NCI-H1092 treated with DMSO at 0.1 percent for 48 hours (cell line): ENCODE measurements around the gene ZRSR2.
"Not testable (repeated sequence)": the region's sequence is repeated elsewhere in the genome, so short reads cannot be mapped to it uniquely, and the experiment has no call there.

ENCODE experiments used
- DNase-seq: peaks from one replicate; lab custom pipeline; 2025; lab: John Stamatoyannopoulos, UW

Gene ZRSR2

GRCh38 chrX:15789979-15790768 is at the start of gene ZRSR2:
TSS of gene ZRSR2 (plus strand) at chrX:15790484. CDS start at chrX:15790496, 12 bp downstream.
- peak; percentile 92 for DNase-seq

- no peak for DNase-seq
Observed at GRCh38 chrX:15744181-15744867, 46.0 kb upstream of the ZRSR2 start.

GRCh38 chrX:15745179-15745578 is 45.1 kb upstream of the ZRSR2 start:
- no peak for DNase-seq

- not testable (repeated sequence) for DNase-seq
Observed at GRCh38 chrX:15746651-15747050, 43.6 kb upstream of the ZRSR2 start.

- DNase-seq = no peak
Observed at GRCh38 chrX:15747626-15748173, 42.6 kb upstream of the ZRSR2 start.

- DNase-seq = no peak
Observed at GRCh38 chrX:15748841-15749240, 41.4 kb upstream of the ZRSR2 start.

- DNase-seq = no peak
Observed at GRCh38 chrX:15749642-15750610, 40.4 kb upstream of the ZRSR2 start.

GRCh38 chrX:15750611-15751154 is 39.6 kb upstream of the ZRSR2 start:
- no peak for DNase-seq

GRCh38 chrX:15751155-15751819 is 39.0 kb upstream of the ZRSR2 start:
- no peak for DNase-seq

GRCh38 chrX:15755091-15755490 is 35.2 kb upstream of the ZRSR2 start:
- no peak for DNase-seq

- DNase-seq = no peak
Observed at GRCh38 chrX:15758140-15758539, 32.1 kb upstream of the ZRSR2 start.

GRCh38 chrX:15759886-15760285 is 30.4 kb upstream of the ZRSR2 start:
- DNase-seq = not testable (repeated sequence)

- DNase-seq = peak; percentile 3
Observed at GRCh38 chrX:15761564-15762191, 28.6 kb upstream of the ZRSR2 start.

- no peak for DNase-seq
Observed at GRCh38 chrX:15769300-15769954, 20.9 kb upstream of the ZRSR2 start.

- DNase-seq = no peak
Observed at GRCh38 chrX:15781961-15782699, 8.2 kb upstream of the ZRSR2 start.

- DNase-seq = no peak
Observed at GRCh38 chrX:15785176-15785750, 5.0 kb upstream of the ZRSR2 start.

GRCh38 chrX:15786915-15787314 is 3.4 kb upstream of the ZRSR2 start:
- DNase-seq = no peak

GRCh38 chrX:15790769-15791290 is 546 bp downstream of the ZRSR2 start:
- no peak for DNase-seq

- DNase-seq = no peak
Observed at GRCh38 chrX:15797707-15798106, 7.4 kb downstream of the ZRSR2 start.
